NCI-H1930 (cell line): ENCODE measurements around the gene DCLRE1C.
"Not testable (repeated sequence)": the region's sequence is repeated elsewhere in the genome, so short reads cannot be mapped to it uniquely, and the experiment has no call there.

ENCODE experiments used
- DNase-seq, 2 experiments: peaks; one replicate each; lab custom pipeline; 2025; lab: John Stamatoyannopoulos, UW

DCLRE1C gene

GRCh38 chr10:14880229-14880628, 73.7 kb downstream of the DCLRE1C start:
- no peak for DNase-seq

- DNase-seq: no peak
Measured at GRCh38 chr10:14879928-14880193, 74.0 kb downstream of the DCLRE1C start.

- DNase-seq: no peak
Measured at GRCh38 chr10:14879124-14879927, 74.6 kb downstream of the DCLRE1C start.

- peak; percentile 57 to 76 for DNase-seq
Measured at GRCh38 chr10:14878266-14879123, 75.4 kb downstream of the DCLRE1C start, which contains the start of gene SUV39H2. Gene SUV39H2 (plus strand): TSS chr10:14878866. CDS start chr10:14878889, 23 bp downstream.

GRCh38 chr10:14876764-14877163, 77.1 kb downstream of the DCLRE1C start:
- no peak for DNase-seq

- no peak for DNase-seq
Measured at GRCh38 chr10:14875941-14876340, 78.0 kb downstream of the DCLRE1C start.

GRCh38 chr10:14873090-14873760, 80.7 kb downstream of the DCLRE1C start:
- no peak for DNase-seq

GRCh38 chr10:14864871-14865270, 89.0 kb downstream of the DCLRE1C start:
- not testable (repeated sequence) for DNase-seq

- not testable (repeated sequence) for DNase-seq
Measured at GRCh38 chr10:14864466-14864865, 89.4 kb downstream of the DCLRE1C start.

- DNase-seq: no peak
Measured at GRCh38 chr10:14860791-14861190, 93.1 kb downstream of the DCLRE1C start.

- DNase-seq: no peak
Measured at GRCh38 chr10:14859775-14860174, 94.1 kb downstream of the DCLRE1C start.

- no peak for DNase-seq
Measured at GRCh38 chr10:14859043-14859442, 94.9 kb downstream of the DCLRE1C start.

- DNase-seq: no peak
Measured at GRCh38 chr10:14858338-14858960, 95.4 kb downstream of the DCLRE1C start.

GRCh38 chr10:14855453-14855852, 98.4 kb downstream of the DCLRE1C start:
- no peak for DNase-seq

- no peak for DNase-seq
Measured at GRCh38 chr10:14852236-14852635, 101.7 kb downstream of the DCLRE1C start.
